HepG2 (cell line): ENCODE results near the gene KLF3. TPM values are rescaled to one million over a fixed set of nuclear protein-coding genes. Genes with fewer than 3 reads are reported as not detected.

ENCODE experiments used
- ASH2L ChIP-seq: fragments of 300-600, 200-600 bp; sonication (generic); IDR thresholded peaks from 2 replicates; pipeline ENCODE4 v1.7.0; 2017; ENCODE audit warnings: low read depth, mild to moderate bottlenecking, moderate library complexity, mixed read lengths, low read length; ENCODE audit not compliant: insufficient read length
- BORCS8-MEF2B ChIP-seq: sonication (generic); formaldehyde crosslinking; IDR thresholded peaks from 2 replicates; pipeline ENCODE4 v1.8.0; 2022; ENCODE audit warnings: mild to moderate bottlenecking, missing genetic modification reagents
- BRD4 ChIP-seq: sonication (generic); formaldehyde crosslinking; IDR thresholded peaks from 2 replicates; pipeline ENCODE4 v1.4.0; 2020; ENCODE audit warnings: missing genetic modification reagents
- E2F5 ChIP-seq: sonication (generic); formaldehyde crosslinking; conservative IDR thresholded peaks from 2 replicates; pipeline ENCODE4 v1.4.0; 2020; ENCODE audit warnings: missing genetic modification reagents
- FOSL2 ChIP-seq: sonication (generic); formaldehyde crosslinking; IDR thresholded peaks from 2 replicates; pipeline ENCODE4 v1.4.0; 2020; ENCODE audit warnings: missing genetic modification reagents
- HDAC1 ChIP-seq: sonication (generic); formaldehyde crosslinking; IDR thresholded peaks from 2 replicates; pipeline ENCODE4 v1.5.1; 2020; ENCODE audit warnings: mild to moderate bottlenecking, missing genetic modification reagents
- HNF4G ChIP-seq, 2 experiments: sonication (generic) in 1 of 2; formaldehyde crosslinking in 1 of 2; IDR thresholded peaks; 2 replicates each; pipeline versions ENCODE4 v1.4.0 to v1.6.1; 2011 to 2020; ENCODE audit warnings: borderline replicate concordance in 2 of 2, low read depth in 2 of 2, mild to moderate bottlenecking in 2 of 2, low read length in 1 of 2, missing genetic modification reagents in 1 of 2, moderate library complexity in 1 of 2
- KDM3A ChIP-seq: IDR thresholded peaks from 2 replicates; pipeline ENCODE4 v1.6.1; 2018; ENCODE audit warnings: low read depth, missing compliant biosample characterization
- NRL ChIP-seq: sonication (generic); formaldehyde crosslinking; IDR thresholded peaks from 2 replicates; pipeline ENCODE4 v1.5.0; 2020; ENCODE audit warnings: missing genetic modification reagents, mild to moderate bottlenecking, moderate library complexity, borderline replicate concordance
- POLR2AphosphoS5 ChIP-seq: IDR thresholded peaks from 2 replicates; pipeline ENCODE4 v1.6.1; 2012; ENCODE audit warnings: low read depth, low read length
- RXRA ChIP-seq: sonication (generic); formaldehyde crosslinking; IDR thresholded peaks from 2 replicates; pipeline ENCODE4 v1.5.1; 2020; ENCODE audit warnings: missing genetic modification reagents
- ZFY ChIP-seq: sonication (generic); formaldehyde crosslinking; IDR thresholded peaks from 2 replicates; pipeline ENCODE4 v1.4.0; 2020; ENCODE audit warnings: missing genetic modification reagents
- ZNF234 ChIP-seq: sonication (generic); formaldehyde crosslinking; conservative IDR thresholded peaks from 2 replicates; pipeline ENCODE4 v1.5.1; 2020; ENCODE audit warnings: mild to moderate bottlenecking, missing genetic modification reagents
- ZNF263 ChIP-seq: sonication (generic); formaldehyde crosslinking; IDR thresholded peaks from 2 replicates; pipeline ENCODE4 v1.4.0; 2020; ENCODE audit warnings: missing genetic modification reagents
- ZNF446 ChIP-seq: sonication (generic); formaldehyde crosslinking; IDR thresholded peaks from 2 replicates; pipeline ENCODE4 v1.5.0; 2020; ENCODE audit warnings: mild to moderate bottlenecking, missing genetic modification reagents
- ZSCAN20 ChIP-seq: sonication (generic); formaldehyde crosslinking; IDR thresholded peaks from 2 replicates; pipeline ENCODE4 v1.4.0; 2020; ENCODE audit warnings: missing genetic modification reagents, mild to moderate bottlenecking, borderline replicate concordance
- ZSCAN21 ChIP-seq: sonication (generic); formaldehyde crosslinking; IDR thresholded peaks from 2 replicates; pipeline ENCODE4 v1.8.0; 2022; ENCODE audit warnings: mild to moderate bottlenecking, missing genetic modification reagents, moderate library complexity, borderline replicate concordance
- polyA plus RNA-seq, 8 experiments: library from polyadenylated mRNA; depleted of rRNA in 3 of 8; stranded (reverse) in 7 of 8; unstranded in 1 of 8; fragments of >200 nt; fragmentation: Illumina TruSeq in 4 of 8; extraction: Trizol in 4 of 8; gene quantifications; 2 replicates each; pipeline versions ENCODE4 v1.2.1 to v1.2.3, GENCODE V29; 2011 to 2016; ENCODE audit warnings: low read depth in 4 of 8, missing spikeins in 1 of 8, mixed read lengths in 1 of 8; ENCODE audit not compliant: insufficient read depth in 1 of 8
- total RNA-seq, 5 experiments: library from RNA; depleted of rRNA; stranded (reverse); fragments of >200 nt; fragmentation: Illumina TruSeq; extraction: Trizol; gene quantifications; 2 replicates each; pipeline ENCODE4 v1.2.3, GENCODE V29; 2016; ENCODE audit warnings: low read depth in 1 of 5
- TF ChIP-seq, protein P1 (sequence below): IDR thresholded peaks from 2 replicates; pipeline ENCODE4 v1.6.1; 2016; ENCODE audit warnings: missing genetic modification reagents, missing compliant biosample characterization
- TF ChIP-seq, protein P2 (sequence below): sonication (generic); formaldehyde crosslinking; IDR thresholded peaks from 2 replicates; pipeline ENCODE4 v1.4.0; 2020; ENCODE audit warnings: missing genetic modification reagents, borderline replicate concordance
- TF ChIP-seq, protein P3 (sequence below): sonication (generic); formaldehyde crosslinking; IDR thresholded peaks from 2 replicates; pipeline ENCODE4 v1.5.1; 2020; ENCODE audit warnings: mild to moderate bottlenecking, moderate library complexity, missing genetic modification reagents
- TF ChIP-seq, protein P4 (sequence below): sonication (generic); formaldehyde crosslinking; IDR thresholded peaks from 2 replicates; pipeline ENCODE4 v1.4.0; 2020; ENCODE audit warnings: missing genetic modification reagents

KLF3 gene
- total and polyA plus RNA-seq, 2 of the 13 experiments (the other 11 are each of a cell fraction or from before 2014, with no cell fraction given) = 29.1 to 37.8 TPM

DNA sequence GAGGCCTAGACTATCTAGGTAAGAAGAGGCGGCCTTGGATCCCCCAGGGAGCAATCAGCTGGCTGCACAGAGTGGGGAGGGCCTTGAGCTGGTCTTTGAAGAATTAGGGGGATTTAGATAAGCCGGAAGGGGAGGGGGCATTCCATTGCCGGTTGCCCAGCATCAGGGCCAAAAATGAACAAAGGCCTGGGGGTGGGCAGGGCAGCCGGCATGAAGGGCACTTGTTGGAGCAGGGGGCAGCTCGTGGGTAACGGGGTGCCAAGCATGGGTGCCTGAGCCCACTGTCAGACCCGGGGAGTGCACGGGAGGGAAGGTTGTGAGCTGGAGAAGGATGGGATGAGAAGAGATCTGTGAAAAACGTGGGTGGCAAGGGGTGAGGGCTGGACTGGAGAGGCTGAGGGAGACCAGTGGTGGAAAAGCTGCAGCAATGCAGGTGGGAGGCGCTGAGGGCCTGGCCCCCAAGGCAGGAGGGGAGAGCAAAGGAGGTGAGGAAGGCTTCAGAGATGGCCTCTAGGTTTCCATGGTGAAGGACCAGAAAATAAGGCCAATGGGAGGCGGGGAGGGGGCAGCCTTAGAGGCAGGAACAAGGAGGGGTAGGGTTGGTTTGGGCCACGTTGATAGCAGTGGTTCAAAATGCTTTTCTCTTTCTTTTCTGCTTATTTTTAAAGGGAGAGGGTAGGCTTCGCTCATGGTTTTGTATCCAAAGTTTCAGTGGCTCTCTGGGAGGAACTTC is 8.6 kb downstream of the KLF3 start (continued):
- TF ChIP-seq FOSL2 (CRISPR knock-in tag) (0 out of 2 replicates have a peak, but pooled peaks have one; percentile 10), ZFY (CRISPR knock-in tag) (peak; percentile 72; the same call in 1 of the 2 replicates), ZNF263 (no peak), RXRA (CRISPR knock-in tag) (0 out of 2 replicates have a peak, but pooled peaks have one; percentile 39), ZNF446 (CRISPR knock-in tag) (no peak), ZSCAN20 (CRISPR knock-in tag) (no peak), HDAC1 (CRISPR knock-in tag) (0 out of 2 replicates have a peak, but pooled peaks have one; percentile 15), BORCS8-MEF2B (peak; percentile 44; the same call in 1 of the 2 replicates), ZSCAN21 (no peak), POLR2AphosphoS5 (peak; percentile 9; the same call in 1 of the 2 replicates), E2F5 (CRISPR knock-in tag) (no peak), ASH2L (no peak), NRL (CRISPR knock-in tag) (0 out of 2 replicates have a peak, but pooled peaks have one; percentile 59), ZNF234 (no peak), BRD4 (peak; percentile 19; the same call in 1 of the 2 replicates), HNF4G (IDR thresholded peaks at IDR 0.05; ENCODE audit: borderline replicate concordance, low read depth, low read length) (peak; percentile 21; the same call in 1 of the 2 replicates), HNF4G (CRISPR knock-in tag; IDR thresholded peaks at IDR 0.05; ENCODE audit: borderline replicate concordance, low read depth) (no peak), KDM3A (CRISPR knock-in tag) (no peak)
- TF ChIP-seq, protein P1, sequence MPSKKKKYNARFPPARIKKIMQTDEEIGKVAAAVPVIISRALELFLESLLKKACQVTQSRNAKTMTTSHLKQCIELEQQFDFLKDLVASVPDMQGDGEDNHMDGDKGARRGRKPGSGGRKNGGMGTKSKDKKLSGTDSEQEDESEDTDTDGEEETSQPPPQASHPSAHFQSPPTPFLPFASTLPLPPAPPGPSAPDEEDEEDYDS (CRISPR knock-in tag) = peak; percentile 38; the same call in 1 of the 2 replicates
- TF ChIP-seq, protein P2, sequence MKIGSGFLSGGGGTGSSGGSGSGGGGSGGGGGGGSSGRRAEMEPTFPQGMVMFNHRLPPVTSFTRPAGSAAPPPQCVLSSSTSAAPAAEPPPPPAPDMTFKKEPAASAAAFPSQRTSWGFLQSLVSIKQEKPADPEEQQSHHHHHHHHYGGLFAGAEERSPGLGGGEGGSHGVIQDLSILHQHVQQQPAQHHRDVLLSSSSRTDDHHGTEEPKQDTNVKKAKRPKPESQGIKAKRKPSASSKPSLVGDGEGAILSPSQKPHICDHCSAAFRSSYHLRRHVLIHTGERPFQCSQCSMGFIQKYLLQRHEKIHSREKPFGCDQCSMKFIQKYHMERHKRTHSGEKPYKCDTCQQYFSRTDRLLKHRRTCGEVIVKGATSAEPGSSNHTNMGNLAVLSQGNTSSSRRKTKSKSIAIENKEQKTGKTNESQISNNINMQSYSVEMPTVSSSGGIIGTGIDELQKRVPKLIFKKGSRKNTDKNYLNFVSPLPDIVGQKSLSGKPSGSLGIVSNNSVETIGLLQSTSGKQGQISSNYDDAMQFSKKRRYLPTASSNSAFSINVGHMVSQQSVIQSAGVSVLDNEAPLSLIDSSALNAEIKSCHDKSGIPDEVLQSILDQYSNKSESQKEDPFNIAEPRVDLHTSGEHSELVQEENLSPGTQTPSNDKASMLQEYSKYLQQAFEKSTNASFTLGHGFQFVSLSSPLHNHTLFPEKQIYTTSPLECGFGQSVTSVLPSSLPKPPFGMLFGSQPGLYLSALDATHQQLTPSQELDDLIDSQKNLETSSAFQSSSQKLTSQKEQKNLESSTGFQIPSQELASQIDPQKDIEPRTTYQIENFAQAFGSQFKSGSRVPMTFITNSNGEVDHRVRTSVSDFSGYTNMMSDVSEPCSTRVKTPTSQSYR (CRISPR knock-in tag) = 0 out of 2 replicates have a peak, but pooled peaks have one; percentile 9
- TF ChIP-seq, protein P3, sequence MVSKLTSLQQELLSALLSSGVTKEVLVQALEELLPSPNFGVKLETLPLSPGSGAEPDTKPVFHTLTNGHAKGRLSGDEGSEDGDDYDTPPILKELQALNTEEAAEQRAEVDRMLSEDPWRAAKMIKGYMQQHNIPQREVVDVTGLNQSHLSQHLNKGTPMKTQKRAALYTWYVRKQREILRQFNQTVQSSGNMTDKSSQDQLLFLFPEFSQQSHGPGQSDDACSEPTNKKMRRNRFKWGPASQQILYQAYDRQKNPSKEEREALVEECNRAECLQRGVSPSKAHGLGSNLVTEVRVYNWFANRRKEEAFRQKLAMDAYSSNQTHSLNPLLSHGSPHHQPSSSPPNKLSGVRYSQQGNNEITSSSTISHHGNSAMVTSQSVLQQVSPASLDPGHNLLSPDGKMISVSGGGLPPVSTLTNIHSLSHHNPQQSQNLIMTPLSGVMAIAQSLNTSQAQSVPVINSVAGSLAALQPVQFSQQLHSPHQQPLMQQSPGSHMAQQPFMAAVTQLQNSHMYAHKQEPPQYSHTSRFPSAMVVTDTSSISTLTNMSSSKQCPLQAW (CRISPR knock-in tag) = peak; percentile 39; the same call in 1 of the 2 replicates
- TF ChIP-seq, protein P4, sequence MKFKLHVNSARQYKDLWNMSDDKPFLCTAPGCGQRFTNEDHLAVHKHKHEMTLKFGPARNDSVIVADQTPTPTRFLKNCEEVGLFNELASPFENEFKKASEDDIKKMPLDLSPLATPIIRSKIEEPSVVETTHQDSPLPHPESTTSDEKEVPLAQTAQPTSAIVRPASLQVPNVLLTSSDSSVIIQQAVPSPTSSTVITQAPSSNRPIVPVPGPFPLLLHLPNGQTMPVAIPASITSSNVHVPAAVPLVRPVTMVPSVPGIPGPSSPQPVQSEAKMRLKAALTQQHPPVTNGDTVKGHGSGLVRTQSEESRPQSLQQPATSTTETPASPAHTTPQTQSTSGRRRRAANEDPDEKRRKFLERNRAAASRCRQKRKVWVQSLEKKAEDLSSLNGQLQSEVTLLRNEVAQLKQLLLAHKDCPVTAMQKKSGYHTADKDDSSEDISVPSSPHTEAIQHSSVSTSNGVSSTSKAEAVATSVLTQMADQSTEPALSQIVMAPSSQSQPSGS (CRISPR knock-in tag) = 0 out of 2 replicates have a peak, but pooled peaks have one; percentile 13
